OCI-LY3 (cell line): ENCODE data around the gene HERC5.

Experiments used
- CTCF ChIP-seq: fragments of 200-600, 300-600 bp; sonication (generic); IDR thresholded peaks from 2 replicates; pipeline ENCODE4 v1.5.1; 2014; ENCODE audit warnings: antibody characterized with exemption, low read length, low read depth
- EZH2phosphoT487 ChIP-seq: fragments of 200-600 bp; shearing (Covaris generic); IDR thresholded peaks from 2 replicates; pipeline ENCODE4 v1.6.1; 2018; ENCODE audit warnings: antibody characterized with exemption, mixed run types, low read depth

DNA sequence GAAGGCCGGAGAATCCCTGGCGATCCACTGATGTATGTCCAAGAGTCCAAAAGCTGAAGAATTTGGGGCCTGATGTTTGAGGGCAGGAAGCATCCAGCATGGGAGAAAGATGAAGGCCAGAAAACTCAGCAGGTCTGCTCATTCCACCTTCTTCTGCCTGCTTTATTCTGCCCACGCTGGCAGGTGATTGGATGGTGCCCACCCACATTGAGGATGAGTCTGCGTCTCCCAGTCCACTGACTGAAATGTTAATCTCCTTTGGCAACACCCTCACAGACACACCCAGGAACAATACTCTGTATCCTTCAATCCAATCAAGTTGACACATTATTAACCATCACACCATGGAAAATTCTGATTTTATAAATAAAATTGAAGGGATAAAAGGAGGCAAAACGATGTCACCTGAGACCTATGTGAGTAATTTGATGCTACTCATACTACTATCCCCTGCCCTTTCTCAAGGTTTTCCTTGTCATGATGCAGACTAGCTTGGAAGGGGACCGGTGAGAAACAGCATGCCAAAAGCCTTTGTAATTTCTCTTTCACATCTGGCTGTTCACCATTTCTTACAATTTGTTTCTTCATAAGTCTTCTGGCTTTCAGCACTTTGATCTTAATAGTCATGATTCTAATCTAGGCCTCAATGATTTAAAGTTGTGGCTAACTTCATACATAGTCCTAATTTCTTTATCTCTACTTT, 76.3 kb downstream of the HERC5 start:
- TF ChIP-seq CTCF = no peak
- TF ChIP-seq EZH2phosphoT487 = no peak
